ENCODE data around the gene GHDC.

- TF ChIP-seq EZH2 (IDR thresholded peaks at IDR 0.05; ENCODE audit: low read length) (no peak), CTCF (optimal IDR thresholded peaks at IDR 0.05 in 1 of 3, IDR thresholded peaks at IDR 0.05 in 1 of 3, conservative IDR thresholded peaks at IDR 0.05 in 1 of 3; ENCODE audit: extremely low read depth in 1 of 3, insufficient read depth in 2 of 3, low read length in 3 of 3) (no peak)
These were observed 24.9 kb downstream of the GHDC start for GRCh38 chr17:42169351-42169750.
